HepG2 (cell line): ENCODE results near the gene CREG1.

ENCODE experiments used
- ADNP ChIP-seq: sonication (generic); formaldehyde crosslinking; IDR thresholded peaks from 2 replicates; pipeline ENCODE4 v1.4.0; 2020; ENCODE audit warnings: missing genetic modification reagents
- ASH2L ChIP-seq: fragments of 300-600, 200-600 bp; sonication (generic); IDR thresholded peaks from 2 replicates; pipeline ENCODE4 v1.7.0; 2017; ENCODE audit warnings: low read depth, mild to moderate bottlenecking, moderate library complexity, mixed read lengths, low read length; ENCODE audit not compliant: insufficient read length
- ATF1 ChIP-seq: IDR thresholded peaks from 2 replicates; pipeline ENCODE4 v1.6.1; 2016; ENCODE audit warnings: mild to moderate bottlenecking, control low read depth
- BRCA1 ChIP-seq: sonication (generic); formaldehyde crosslinking; IDR thresholded peaks from 2 replicates; pipeline ENCODE4 v1.4.0; 2020; ENCODE audit warnings: missing genetic modification reagents
- FOXJ3 ChIP-seq: sonication (generic); formaldehyde crosslinking; IDR thresholded peaks from 2 replicates; pipeline ENCODE4 v1.4.0; 2020; ENCODE audit warnings: missing genetic modification reagents, mild to moderate bottlenecking, borderline replicate concordance
- GLMP ChIP-seq: sonication (generic); formaldehyde crosslinking; IDR thresholded peaks from 2 replicates; pipeline ENCODE4 v1.9.0; 2021; ENCODE audit warnings: missing genetic modification reagents, mild to moderate bottlenecking, borderline replicate concordance
- LRRFIP1 ChIP-seq: sonication (generic); formaldehyde crosslinking; conservative IDR thresholded peaks from 2 replicates; pipeline ENCODE4 v1.4.0; 2020; ENCODE audit warnings: missing genetic modification reagents
- POLR2AphosphoS5 ChIP-seq: IDR thresholded peaks from 2 replicates; pipeline ENCODE4 v1.6.1; 2012; ENCODE audit warnings: low read depth, low read length
- SMC3 ChIP-seq: IDR thresholded peaks from 2 replicates; pipeline ENCODE4 v1.6.1; 2011; ENCODE audit warnings: low read length, improper control_type of control experiment
- TF ChIP-seq, protein P1 (sequence below): sonication (generic); formaldehyde crosslinking; IDR thresholded peaks from 2 replicates; pipeline ENCODE4 v1.5.0; 2020; ENCODE audit warnings: mild to moderate bottlenecking, missing genetic modification reagents, moderate library complexity

- no peak for TF ChIP-seq POLR2AphosphoS5
- TF ChIP-seq, protein P1, sequence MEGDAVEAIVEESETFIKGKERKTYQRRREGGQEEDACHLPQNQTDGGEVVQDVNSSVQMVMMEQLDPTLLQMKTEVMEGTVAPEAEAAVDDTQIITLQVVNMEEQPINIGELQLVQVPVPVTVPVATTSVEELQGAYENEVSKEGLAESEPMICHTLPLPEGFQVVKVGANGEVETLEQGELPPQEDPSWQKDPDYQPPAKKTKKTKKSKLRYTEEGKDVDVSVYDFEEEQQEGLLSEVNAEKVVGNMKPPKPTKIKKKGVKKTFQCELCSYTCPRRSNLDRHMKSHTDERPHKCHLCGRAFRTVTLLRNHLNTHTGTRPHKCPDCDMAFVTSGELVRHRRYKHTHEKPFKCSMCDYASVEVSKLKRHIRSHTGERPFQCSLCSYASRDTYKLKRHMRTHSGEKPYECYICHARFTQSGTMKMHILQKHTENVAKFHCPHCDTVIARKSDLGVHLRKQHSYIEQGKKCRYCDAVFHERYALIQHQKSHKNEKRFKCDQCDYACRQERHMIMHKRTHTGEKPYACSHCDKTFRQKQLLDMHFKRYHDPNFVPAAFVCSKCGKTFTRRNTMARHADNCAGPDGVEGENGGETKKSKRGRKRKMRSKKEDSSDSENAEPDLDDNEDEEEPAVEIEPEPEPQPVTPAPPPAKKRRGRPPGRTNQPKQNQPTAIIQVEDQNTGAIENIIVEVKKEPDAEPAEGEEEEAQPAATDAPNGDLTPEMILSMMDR (CRISPR knock-in tag), result no peak
- no peak for TF ChIP-seq LRRFIP1
- TF ChIP-seq ADNP, result no peak
- TF ChIP-seq BRCA1 (CRISPR knock-in tag), result no peak
- TF ChIP-seq FOXJ3 (CRISPR knock-in tag), result no peak
- TF ChIP-seq ATF1 (CRISPR knock-in tag), result no peak
- no peak for TF ChIP-seq GLMP (CRISPR knock-in tag)
- no peak for TF ChIP-seq ASH2L
- no peak for TF ChIP-seq SMC3
Observed at GRCh38 chr1:167578939-167579521, 25.5 kb upstream of the CREG1 start.
